ENCODE results near the gene PDE11A.
"Not testable (repeated sequence)": the region's sequence is repeated elsewhere in the genome, so short reads cannot be mapped to it uniquely, and the experiment has no call there.

Gene PDE11A

DNA sequence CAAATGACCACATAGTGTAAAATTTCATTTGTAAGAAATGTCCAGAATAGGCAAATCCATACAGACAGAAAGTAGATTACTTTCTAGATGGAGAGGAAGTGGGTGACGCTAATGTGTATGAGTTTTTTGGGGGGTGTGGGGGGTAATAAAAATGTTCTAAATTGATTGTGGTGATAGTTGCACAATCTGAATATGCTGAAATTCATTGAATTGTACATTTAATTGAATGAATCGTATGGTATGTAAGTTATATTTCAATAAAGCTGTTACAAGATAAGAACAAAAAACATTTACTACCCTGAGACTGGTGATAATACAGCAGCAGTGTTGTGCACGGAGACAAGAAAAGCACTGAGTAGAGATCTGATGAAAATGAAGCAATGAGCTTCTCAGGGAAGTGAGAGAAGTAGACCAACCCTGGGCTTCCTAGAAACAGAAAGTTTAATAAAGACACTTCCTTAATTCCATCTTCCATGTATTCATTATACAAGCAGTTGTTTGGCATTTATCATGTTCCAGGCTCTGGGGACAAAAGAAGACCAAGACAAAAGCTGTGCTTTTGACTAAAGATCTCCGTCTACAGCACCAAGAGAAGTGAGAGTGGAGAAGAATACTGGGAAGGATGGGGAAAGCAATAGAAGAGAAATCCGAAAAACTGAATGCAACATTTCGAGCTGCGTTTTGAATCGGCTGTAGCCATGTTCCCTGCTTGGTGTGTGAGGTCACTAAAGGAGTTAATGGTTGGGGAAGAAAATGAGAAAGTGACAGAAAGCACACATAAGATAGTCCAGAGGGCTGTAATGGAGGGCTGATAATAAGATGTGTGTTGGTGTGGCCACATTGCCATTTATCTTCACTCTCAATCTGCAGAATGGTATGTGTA lies 1.8 kb upstream of the PDE11A start:
- DNase-seq (ENCODE audit: low read depth) = peak; percentile 44

DNA sequence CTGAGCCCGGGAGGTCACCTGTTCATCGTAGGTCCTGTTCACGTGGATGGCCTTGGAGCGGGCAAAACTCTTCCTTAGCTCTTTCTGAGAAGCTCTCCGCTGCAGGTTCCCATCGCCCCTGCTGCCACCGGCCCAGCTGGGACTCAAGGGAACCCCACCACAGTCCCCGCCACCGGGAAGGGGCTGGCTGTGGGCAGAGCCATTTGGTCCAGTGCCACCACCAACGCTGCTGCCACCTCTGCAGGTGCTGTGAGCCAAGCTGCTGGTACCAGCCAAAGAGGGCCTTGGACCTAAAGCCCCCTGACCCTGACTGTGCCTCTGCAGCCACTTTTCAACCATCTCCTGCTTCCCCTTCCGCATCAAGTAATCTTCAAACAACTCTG lies 586 bp downstream of the PDE11A start:
- DNase-seq (ENCODE audit: low read depth) = no peak

DNA sequence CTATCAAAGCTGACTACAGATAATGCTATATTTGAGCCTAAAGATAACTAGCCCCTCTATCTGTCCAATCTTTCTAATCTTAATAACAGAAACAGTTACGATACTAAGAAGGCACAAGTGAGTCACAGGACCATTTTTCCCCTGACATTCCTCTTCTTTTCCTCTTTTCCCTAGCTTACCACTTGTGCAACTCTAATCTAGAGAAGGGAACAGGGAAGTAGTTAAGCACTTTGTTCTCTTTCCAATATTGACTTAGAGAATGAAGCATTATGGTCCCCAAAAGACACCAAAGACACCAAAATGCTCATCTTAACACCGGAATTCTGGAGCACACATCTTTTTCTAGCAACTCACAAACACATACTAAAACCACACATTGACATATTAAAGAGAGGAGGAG lies 1.8 kb downstream of the PDE11A start:
- DNase-seq (ENCODE audit: low read depth) = peak; percentile 14

DNA sequence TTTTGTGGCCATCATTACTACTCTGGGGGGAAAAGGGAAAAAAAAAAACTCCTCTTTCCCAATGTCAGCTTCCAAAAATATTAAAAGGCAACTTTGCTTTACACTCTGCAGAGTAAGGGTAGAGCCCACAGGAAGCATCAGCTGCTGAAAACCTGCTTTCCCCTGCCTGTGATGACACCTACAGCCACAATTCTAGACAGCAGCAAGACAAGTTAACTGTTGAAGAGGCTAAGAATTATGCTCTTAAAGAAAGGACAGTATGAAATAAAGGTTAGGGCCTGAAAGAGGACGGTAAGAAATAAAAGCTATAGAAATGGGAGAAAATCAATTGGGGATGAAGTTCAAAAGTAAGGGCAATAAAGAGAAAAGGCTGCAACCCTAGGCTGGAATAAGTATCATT lies 3.0 kb downstream of the PDE11A start:
- DNase-seq (ENCODE audit: low read depth) = peak; percentile 42

DNA sequence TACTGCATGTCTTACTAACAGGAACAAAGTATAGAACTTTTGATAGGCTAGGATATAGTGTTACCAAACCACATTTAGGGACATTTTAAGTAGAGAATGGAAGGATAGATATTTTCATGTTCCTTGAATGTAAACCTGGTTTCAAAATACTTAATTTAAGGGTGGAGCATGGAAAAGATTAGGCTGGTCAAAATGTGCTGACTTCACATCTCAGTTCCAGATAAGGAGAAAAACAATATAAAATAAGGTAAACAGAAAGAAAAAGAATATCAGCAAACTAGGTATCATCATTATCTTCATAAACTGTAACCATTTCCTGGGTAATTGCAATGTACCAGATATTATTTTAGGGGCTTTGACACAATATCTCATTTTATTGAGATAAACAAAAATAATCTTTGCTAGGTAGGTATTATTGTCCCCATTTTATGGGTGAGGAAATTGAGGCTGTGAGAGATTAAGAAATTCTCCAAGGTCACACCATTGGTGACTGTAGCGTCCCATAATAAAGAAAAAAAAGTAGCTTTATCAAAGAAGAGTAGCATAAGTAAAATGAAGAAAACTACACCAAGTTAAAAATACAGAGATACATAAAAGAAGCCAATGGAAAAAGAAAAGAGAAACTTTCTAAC lies 3.6 kb downstream of the PDE11A start:
- DNase-seq (ENCODE audit: low read depth) = no peak

DNA sequence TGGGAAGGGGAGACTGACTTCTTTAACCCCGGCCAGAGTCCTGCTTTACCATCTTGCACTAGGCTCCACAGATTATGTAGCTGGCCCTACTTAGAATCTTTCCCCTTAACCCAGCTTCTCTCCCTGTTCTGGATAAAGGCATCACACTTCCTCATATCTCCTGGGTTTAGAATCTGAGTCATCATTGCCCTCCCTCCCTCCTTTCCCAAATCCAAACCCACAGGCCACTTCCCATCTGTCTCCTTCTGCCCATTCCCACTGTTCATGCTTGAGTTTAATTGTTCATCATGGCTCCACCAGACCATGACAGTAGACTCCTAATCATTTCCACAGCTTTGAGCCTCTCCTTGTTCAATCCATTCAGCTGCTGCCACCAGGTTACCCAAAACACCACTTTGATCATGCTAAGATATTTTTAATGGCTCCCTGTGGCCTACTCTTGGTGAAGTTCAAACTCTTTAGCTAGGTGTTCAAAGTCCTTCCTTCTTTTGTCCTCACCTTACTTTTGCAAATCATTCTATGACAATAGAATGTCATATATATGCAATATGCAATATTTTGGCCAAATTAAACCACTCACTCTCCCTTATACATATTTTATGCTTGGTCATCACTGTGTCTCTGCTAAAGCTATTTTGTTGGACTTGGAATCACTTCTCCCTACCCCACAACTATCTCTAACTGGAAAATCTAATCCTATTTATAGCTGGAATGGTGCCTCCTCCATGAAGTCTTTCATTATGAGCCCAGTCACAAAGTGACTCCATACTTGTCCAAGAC lies 5.5 kb downstream of the PDE11A start:
- DNase-seq (ENCODE audit: low read depth) = no peak

DNA sequence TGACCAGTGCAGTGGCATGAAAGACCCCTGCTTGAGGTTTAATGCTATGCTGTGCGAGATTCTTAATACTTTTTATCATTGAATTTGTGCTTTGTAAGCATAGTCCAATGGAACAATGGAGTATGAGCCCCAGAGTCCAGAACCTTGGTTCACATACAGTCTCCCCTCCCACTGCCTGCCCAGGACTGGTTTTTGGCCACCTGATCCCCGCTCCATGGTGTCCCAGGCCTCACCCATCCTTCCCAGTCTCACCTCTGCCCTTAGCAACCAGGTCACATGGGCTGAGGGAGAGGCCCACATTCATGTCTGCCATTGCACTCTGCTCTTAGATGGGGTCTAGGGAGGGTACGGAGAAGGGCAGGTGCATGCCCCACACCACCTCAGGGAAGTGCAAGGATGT lies 6.3 kb downstream of the PDE11A start:
- no peak for DNase-seq (ENCODE audit: low read depth)

DNA sequence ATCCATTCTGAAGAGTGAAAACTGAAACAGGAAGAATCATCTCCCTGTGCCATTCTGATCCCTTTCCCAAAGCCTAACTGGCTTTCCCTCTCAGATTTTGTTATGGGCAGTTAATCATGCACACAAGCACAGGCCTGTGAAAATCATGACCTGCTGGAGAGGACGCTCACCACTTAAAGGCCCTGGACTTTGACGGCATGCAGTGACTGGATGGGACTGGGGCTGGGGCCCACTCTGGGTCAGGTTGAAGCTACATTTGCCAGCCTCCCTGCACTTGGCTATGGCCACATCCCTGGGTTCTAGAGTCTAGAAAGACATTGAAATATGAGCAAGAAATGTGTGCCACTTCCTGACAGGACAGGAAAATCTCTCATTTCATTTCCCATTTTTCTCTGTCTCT lies 12.9 kb downstream of the PDE11A start:
- no peak for DNase-seq (ENCODE audit: low read depth)

DNA sequence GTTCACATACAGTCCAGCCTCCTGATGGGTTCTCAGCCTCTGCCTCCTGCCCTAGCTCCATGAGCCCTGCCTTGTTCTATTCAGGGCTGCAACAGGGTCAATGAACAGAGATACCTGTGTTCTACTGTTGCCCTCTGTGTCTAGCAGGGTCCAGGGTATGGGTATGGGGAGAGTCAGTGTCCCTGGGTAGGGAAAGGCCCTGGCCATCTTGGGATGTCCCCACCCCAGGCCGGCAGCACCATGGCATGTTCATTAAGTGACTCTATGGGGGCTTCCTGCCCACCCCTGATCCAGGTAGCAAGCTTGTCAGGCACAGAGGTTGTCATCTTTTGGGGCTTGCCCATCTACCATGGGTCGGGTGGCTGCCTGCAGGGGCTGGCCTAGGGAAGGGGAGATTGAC lies 13.5 kb downstream of the PDE11A start:
- DNase-seq (ENCODE audit: low read depth) = no peak

DNA sequence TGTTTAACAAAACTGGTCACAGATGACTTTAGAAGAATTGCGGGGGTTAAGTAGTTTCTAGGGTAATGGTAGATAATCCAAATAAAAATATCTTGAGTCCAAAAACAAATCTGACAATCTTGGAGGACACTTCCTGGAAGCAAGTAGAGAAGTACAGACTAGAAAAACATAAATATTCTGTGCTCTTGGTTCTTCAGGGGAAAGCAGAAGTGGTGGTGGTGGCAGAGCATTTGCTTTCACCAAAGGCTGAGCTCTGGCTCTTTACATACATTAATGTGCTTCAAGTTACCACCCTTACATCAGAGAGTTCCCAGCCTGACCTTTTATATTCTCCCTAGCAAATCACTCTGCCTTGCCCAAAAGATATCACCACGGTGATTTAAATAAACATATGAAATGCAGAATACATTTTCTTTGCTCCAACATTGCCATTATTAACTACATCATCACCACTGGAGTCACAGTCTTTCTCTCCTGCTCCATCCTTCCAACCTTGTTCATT lies 15.3 kb downstream of the PDE11A start:
- DNase-seq (ENCODE audit: low read depth) = no peak

DNA sequence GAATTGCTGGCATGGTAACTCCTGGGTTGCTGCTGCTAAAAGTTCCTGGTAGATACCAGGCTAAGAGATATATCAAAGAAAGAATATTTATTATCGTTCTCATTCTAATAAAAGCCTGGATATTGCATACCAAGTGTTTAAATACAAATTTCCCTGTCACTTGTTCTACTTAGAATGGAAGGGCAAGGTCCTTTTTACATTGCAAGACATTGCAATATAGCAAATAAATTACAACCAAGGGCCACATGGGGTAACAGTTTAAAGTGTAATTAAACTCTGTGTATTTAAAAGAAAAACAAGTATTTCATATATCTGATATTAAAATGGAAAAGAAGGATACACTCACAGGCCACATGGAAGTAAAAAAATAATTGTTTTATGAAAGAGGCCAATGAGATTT lies 16.2 kb downstream of the PDE11A start:
- no peak for DNase-seq (ENCODE audit: low read depth)

DNA sequence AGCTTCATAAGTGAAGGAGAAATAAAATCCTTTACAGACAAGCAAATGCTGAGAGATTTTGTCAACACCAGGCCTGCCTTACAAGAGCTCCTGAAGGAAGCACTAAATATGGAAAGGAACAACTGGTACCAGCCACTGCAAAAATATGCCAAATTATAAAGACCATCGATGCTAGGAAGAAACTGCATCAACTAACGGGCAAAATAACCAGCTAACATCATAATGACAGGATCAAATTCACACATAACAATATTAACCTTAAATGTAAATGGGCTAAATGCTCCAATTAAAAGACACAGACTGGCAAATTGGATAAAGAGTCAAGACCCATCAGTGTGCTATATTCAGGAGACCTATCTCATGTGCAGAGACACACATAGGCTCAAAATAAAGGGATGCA lies 21.3 kb downstream of the PDE11A start:
- DNase-seq (ENCODE audit: low read depth) = not testable (repeated sequence)

DNA sequence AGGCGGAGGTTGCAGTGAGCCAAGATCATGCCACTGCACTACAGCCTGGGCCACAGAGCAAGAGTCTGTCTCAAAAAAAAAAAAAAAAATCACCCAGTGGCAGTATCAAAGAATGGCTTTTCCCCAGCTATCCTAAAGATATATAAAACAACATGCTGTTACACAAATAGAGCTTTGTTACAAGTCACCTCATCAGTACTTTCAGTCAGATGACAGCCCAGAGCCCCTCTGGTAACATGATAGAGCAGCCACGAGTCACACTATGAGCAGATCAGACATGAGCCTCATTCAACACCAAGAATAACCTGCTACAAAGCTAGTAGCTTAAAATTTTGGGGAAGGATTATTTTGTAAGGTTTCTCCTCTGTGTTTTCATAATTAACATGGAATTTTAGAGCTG lies 25.2 kb downstream of the PDE11A start:
- no peak for DNase-seq (ENCODE audit: low read depth)

DNA sequence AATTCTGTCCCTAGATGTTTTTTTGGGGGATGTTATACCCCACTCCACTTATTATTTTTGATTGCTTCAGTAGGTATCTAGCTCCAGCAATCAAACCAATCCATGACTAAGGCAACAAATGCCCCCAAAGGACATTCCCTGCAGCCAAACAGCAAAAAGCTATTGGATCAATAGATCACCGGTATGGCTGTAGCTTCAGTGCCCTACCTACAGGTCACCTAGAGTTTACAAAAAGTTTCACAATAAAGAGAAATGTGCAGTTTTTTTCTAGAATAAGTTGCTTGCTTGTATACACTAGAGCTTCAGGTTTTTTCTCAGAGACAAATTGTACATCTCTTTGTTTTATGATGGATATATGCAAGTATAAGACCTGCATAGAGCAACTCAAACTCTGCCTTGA lies 27.7 kb downstream of the PDE11A start:
- DNase-seq (ENCODE audit: low read depth) = no peak

DNA sequence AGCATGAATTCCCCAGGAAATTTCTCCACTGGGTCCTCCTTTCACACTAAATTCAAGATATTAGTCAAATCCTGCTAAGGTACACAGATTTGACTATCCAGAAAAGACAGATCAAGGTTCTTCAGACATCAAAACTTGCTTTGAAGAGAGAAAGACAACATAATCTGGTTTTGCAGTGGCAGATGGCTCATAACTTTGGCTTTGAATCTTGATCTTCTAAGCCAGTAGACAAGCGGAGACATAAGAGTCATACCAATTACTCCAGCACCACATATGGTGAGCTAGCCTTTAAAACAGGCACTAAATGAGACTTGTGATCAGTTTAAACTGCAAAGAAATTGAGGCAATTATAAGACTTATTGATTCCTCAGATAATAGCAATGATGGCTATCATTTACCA lies 29.3 kb downstream of the PDE11A start:
- DNase-seq (ENCODE audit: low read depth) = no peak

DNA sequence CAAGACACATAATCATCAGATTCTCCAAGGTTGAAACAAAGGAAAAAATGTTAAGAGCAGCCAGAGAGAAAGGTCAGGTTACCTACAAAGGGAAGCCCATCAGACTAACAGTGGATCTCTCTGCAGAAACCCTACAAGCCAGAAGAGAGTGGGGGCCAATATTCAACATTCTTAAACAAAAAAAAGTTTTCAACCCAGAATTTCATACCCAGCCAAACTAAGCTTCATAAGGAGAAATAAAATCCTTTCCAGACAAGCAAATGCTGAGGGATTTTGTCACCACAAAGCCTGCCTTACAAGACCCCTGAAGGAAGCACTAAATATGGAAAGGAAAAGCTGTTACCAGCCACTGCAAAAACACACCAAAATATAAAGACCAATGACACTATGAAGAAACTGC lies 39.0 kb downstream of the PDE11A start:
- DNase-seq (ENCODE audit: low read depth) = not testable (repeated sequence)

DNA sequence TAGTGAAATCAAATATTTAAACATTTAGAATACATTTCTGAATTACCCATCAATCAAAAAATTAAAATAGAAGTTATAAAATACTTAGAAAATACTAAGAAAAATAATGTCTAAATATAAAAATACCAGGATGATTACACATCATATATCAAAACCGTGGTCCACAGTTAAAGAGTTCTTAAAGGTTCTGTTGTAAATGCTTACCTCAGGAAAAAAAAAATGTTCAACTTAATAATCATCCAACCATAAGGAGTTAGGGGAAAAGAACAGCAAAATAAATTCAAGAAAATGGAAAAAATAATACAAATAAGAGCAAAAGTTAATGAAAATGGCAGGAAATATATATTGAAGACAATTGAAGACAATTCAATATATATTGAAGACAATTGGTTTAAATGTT lies 43.2 kb downstream of the PDE11A start:
- no peak for DNase-seq (ENCODE audit: low read depth)

DNA sequence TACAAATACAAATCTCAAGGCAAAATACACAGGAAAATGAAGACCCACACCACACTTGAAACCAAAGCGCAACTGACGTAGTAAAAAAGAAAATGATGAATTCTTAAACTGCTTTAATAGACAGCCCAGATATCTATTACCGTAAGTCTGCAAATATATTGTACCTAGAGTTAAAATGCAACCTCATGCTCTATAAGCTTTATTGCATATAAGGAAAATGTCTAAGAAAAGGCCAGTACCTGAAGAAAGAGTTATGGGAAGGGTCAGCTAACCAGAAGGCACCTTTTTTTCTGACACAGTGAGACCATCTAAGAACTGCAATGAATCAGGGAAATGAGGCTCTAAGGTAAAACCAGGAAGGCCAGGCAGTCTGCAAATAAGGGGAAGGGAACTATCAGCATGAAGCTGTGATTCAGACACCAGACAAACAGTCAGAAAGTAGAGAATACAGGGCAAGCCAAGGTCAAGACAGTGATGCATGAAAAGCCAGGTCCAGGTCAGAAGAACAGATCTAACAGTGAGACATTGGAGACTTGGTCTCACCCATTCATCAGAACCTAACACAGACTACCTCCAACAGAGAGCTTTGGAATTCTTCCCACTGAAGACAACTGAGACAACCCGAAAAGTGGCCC lies 46.9 kb downstream of the PDE11A start:
- peak; percentile 57 for DNase-seq (ENCODE audit: low read depth)

DNA sequence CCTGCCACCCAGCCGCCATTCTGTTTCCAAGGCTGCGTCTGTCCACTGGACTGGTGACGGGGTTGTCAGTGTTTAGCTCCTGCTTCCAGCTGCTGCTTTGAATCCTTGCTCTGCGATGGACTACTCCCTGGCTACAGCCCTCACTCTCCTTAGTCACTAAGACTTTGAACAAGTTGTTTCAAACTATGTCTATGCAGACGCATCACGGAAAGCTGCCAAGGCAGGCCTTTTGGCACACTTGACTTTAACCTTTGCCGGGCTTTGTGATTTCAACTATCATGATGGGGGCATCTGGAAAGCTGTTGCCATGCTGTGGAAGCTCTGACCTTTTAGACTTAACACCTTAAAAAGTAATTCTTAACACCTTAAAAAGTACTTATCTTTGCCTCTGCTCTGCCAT lies 54.4 kb downstream of the PDE11A start:
- DNase-seq (ENCODE audit: low read depth) = no peak

DNA sequence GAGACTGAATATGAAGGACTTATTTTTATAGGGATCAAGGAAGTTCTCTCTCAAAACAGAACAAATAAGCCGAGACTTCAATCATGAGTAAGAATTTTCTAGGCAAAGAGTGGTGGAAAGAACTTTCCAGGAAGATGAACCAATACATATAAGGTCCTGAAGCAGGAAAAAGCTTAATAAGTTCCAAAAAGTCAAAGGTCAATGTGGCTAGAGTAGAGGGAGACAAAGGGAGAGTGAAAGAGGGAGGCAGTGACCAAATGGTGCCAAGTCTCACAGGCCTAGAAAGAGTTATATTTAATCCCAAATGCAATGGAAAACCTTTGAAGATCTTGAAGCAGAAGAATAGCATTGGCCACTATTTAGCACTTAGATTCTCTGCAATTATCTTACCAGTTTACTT lies 56.0 kb downstream of the PDE11A start:
- no peak for DNase-seq (ENCODE audit: low read depth)

DNA sequence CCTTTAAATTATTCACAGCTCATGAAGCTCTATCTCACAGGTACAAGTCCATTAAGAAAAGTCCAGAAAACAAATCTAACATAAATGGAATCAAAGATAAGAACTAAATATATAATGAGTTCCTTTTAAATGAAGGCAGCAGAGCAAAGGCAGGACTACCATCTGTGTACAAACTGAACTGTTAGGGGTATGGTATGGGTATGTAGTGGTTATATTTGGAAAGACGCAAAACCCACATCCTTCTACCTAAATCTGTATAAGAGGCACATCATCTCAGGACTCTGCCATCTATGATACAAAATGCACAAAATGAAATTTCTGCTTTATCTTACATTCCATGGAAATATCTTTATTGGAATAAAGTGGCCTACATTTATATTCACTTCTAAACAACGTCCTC lies 59.9 kb downstream of the PDE11A start:
- no peak for DNase-seq (ENCODE audit: low read depth)

DNA sequence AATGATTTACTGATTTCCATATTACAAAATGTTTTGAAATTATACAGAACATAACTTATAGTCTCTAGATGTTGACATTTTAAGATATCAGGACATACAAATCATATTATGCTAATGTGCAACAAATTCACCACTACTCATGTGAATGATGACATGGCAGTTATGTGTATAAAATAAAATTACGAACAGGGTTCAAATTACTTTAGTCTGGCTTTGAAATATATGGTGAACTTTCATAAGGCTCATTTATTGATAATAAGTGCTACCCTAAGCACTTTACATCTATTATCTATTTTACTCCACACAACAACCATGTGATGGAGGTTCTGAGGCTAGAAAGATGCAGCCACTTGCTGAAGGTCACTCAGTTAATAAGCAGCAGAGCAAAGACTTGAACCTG lies 62.8 kb downstream of the PDE11A start:
- no peak for DNase-seq (ENCODE audit: low read depth)

Data from iris pigment epithelial cell (primary cell).